Measurements from ENCODE around the gene RNF215.
"Not testable (repeated sequence)": the region's sequence is repeated elsewhere in the genome, so short reads cannot be mapped to it uniquely, and the experiment has no call there.

Gene RNF215

DNA sequence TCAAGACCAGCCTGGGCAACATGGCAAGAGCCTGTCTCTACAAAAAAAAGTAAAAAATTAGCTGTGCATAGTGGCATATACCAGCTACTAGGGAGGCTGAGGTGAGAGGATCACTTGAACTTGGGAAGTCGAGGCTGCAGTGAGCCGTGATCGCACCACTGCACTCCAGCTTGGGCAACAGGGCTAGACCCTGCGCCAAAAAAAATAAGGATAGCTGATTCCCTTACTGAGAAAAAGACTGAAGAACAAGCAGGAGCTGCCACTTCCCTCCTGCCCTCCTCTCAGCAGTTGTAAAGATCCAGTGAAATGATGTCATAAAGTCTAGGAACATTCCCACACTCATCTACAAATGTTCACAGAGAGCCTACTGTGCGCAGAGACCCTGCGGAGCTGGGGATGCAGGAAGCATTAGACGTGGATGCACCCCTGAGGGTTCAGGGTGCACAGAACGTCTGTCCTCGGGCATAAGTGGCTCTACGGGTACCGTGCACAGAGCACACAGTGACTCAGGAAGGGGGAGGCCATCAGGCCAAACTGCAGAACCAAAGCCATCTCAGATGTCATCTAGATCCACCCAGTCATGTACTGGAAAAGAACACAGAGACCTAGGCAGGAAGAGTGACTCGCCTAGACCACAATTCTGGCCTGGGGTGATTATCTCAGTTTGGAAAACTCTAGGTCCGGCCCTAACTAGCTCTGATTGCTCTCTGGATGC is 21.3 kb upstream of the RNF215 start:
- H3K4me3 ChIP-seq (ENCODE audit: low read depth, low read length) = no peak overlapping the region
- peak; percentile 72 for DNase-seq (ENCODE audit: low read depth)
- TF ChIP-seq, protein P1, sequence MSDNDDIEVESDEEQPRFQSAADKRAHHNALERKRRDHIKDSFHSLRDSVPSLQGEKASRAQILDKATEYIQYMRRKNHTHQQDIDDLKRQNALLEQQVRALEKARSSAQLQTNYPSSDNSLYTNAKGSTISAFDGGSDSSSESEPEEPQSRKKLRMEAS (IDR thresholded peaks at IDR 0.05; ENCODE audit: low read depth, low read length) = no peak
- TF ChIP-seq MYC (IDR thresholded peaks at IDR 0.05; ENCODE audit: low read depth, low read length) (no peak), POLR2A (IDR thresholded peaks at IDR 0.05; ENCODE audit: extremely low read depth, insufficient read length) (no peak)
- TF ChIP-seq, protein P2, sequence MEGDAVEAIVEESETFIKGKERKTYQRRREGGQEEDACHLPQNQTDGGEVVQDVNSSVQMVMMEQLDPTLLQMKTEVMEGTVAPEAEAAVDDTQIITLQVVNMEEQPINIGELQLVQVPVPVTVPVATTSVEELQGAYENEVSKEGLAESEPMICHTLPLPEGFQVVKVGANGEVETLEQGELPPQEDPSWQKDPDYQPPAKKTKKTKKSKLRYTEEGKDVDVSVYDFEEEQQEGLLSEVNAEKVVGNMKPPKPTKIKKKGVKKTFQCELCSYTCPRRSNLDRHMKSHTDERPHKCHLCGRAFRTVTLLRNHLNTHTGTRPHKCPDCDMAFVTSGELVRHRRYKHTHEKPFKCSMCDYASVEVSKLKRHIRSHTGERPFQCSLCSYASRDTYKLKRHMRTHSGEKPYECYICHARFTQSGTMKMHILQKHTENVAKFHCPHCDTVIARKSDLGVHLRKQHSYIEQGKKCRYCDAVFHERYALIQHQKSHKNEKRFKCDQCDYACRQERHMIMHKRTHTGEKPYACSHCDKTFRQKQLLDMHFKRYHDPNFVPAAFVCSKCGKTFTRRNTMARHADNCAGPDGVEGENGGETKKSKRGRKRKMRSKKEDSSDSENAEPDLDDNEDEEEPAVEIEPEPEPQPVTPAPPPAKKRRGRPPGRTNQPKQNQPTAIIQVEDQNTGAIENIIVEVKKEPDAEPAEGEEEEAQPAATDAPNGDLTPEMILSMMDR (IDR thresholded peaks at IDR 0.05; ENCODE audit: low read depth, low read length) = no peak

DNA sequence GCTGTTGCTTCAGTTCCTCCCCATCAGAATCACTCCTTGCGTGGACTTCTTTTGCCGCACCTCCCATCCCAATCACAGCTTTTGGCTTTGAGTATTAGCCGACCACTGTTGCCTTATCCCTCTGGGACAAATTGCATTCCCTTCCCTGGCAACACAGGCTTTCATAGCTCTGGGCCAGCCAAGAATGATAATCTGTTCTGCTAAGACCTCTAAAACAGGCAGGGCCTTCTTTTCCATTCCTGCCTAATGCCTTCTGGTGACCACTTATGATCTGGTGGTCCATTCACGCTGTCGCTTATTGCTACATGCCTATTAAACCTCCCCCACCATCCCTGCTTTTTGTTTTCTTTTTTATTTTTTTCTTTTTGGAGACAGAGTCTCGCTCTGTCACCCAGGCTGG is 19.2 kb upstream of the RNF215 start:
- H3K4me3 ChIP-seq (ENCODE audit: low read depth, low read length) = no peak overlapping the region
- TF ChIP-seq, protein P1 (IDR thresholded peaks at IDR 0.05; ENCODE audit: low read depth, low read length) = no peak
- TF ChIP-seq MYC (IDR thresholded peaks at IDR 0.05; ENCODE audit: low read depth, low read length) (no peak), POLR2A (IDR thresholded peaks at IDR 0.05; ENCODE audit: extremely low read depth, insufficient read length) (no peak)
- TF ChIP-seq, protein P2 (IDR thresholded peaks at IDR 0.05; ENCODE audit: low read depth, low read length) = no peak

DNA sequence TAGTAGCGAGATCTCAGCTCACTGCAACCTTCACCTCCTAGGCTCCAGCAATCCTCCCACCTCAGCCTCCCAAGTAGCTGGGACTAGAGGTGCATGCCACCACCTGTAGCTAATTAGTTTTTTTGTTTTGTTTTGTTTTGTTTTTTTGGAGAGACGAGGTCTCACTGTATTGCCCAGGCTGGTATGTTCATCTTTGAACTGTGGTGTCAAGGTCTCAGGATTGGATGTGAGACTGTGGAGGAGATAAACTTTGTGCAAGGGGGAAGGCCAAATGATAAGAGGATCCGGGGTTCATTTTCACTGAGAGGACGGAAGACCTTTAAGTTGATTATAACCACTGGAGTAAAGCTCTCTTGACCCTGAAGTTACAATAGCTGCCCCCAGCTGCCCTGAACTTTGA is 18.5 kb upstream of the RNF215 start:
- no peak for DNase-seq (ENCODE audit: low read depth)
- no peak for TF ChIP-seq POLR2A (IDR thresholded peaks at IDR 0.05; ENCODE audit: extremely low read depth, insufficient read length)
- TF ChIP-seq MYC (IDR thresholded peaks at IDR 0.05; ENCODE audit: low read depth, low read length) = no peak
- TF ChIP-seq, protein P1 (IDR thresholded peaks at IDR 0.05; ENCODE audit: low read depth, low read length) = no peak
- TF ChIP-seq, protein P2 (IDR thresholded peaks at IDR 0.05; ENCODE audit: low read depth, low read length) = no peak
- H3K4me3 ChIP-seq (ENCODE audit: low read depth, low read length) = no peak overlapping the region

More for the DNA sequence above, 19.2 kb upstream of the RNF215 start:
- no peak for DNase-seq (ENCODE audit: low read depth)

DNA sequence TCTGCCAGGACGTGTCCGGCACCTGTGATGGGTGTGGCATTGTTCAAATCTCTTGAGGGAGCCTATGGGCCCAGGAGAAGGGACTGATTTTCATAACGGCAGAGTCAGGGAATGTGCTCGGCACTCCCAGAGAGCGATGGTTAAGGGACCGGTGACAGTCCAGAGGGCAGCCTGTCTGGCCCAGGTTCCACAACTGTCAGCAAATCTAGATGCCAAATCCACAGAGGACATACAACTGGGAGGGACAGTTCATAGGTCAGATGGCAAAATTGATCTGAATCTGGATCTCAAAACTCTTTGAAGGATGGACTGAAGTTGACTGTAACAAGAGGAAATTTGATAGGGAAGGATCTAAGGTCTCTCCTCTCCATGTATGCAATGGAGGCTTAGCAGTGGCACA is 17.1 kb upstream of the RNF215 start:
- H3K4me3 ChIP-seq (ENCODE audit: low read depth, low read length) = no peak overlapping the region
- DNase-seq (ENCODE audit: low read depth) = no peak

DNA sequence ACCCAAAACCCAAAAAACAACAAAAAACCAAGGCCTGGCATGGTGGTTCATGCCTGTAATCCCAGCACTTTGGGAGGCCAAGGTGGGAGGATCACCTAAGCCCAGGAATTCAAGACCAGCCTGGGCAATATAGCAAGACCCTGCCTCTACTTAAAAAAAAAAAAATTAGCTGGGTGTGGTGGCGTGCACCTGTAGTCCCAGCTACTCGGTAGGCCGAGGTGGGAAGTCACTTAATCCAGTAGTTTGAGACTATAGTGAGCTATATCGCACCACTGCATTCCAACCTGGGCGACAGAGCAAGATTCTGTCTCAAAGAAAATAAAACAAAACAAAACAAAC is 15.5 kb upstream of the RNF215 start:
- not testable (repeated sequence) for DNase-seq (ENCODE audit: low read depth)

More for the DNA sequence above, 17.1 kb upstream of the RNF215 start:
- no peak for TF ChIP-seq MYC (IDR thresholded peaks at IDR 0.05; ENCODE audit: low read depth, low read length)
- TF ChIP-seq POLR2A (IDR thresholded peaks at IDR 0.05; ENCODE audit: extremely low read depth, insufficient read length) = no peak
- TF ChIP-seq, protein P1 (IDR thresholded peaks at IDR 0.05; ENCODE audit: low read depth, low read length) = no peak
- TF ChIP-seq, protein P2 (IDR thresholded peaks at IDR 0.05; ENCODE audit: low read depth, low read length) = no peak

DNA sequence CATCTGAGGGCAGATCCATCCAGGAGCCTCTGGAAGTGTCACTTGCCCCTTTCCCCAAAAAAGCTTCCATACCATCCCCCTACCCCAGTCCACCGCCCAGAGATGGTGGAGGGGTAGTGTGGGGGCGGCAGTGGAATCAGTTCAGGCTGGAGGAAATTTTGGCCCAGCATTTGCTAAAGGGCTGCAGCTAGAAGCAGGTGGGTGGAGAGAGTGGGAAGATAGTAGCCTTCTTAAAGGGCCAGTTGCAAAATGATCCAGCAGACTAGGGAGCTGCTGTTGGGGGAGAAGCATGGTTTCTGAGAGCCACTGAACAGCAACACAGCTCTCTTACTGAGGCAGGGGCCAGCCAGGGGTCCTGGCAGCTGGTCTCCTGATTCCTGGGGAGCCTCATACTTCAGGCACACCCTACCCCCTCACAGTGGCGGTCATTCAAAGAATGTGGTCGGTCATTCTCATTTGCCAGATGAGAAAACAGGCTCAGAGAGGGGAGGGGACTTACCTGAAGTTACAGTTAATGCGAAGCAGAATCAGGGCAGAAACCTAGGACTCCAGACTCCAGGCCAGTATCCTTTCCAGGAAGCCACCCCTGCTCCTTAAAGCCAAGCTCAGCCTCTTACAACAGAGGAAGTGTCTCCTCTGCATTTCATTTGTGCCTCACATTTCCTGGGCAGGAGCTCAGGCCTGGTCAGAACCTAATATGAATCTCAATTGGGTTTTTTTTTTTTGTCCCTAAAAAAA is 15.0 kb upstream of the RNF215 start:
- TF ChIP-seq, protein P2 (IDR thresholded peaks at IDR 0.05; ENCODE audit: low read depth, low read length) = no peak
- TF ChIP-seq, protein P1 (IDR thresholded peaks at IDR 0.05; ENCODE audit: low read depth, low read length) = no peak
- TF ChIP-seq POLR2A (IDR thresholded peaks at IDR 0.05; ENCODE audit: extremely low read depth, insufficient read length) = no peak
- TF ChIP-seq MYC (IDR thresholded peaks at IDR 0.05; ENCODE audit: low read depth, low read length) = no peak
- no peak for DNase-seq (ENCODE audit: low read depth)
- H3K4me3 ChIP-seq (ENCODE audit: low read depth, low read length) = no peak overlapping the region

More for the DNA sequence above, 15.5 kb upstream of the RNF215 start:
- not testable (repeated sequence) for H3K4me3 ChIP-seq (ENCODE audit: low read depth, low read length)

DNA sequence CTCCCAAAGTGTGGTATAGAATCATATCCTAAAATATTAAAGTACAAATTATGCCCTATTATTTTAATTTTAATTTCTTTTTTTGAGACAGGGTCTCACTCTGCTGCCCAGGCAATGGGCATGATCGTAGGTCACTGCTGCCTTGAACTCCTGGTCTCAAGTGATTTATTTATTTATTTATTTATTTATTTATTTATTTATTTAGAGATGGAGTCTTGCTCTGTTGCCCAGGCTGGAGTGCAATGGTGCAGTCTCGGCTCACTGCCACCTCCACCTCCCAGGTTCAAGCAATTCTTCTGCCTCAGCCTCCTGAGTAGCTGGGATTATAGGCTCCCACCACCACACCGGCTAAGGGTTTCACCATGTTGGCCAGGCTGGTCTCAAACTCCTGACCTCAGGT is 13.8 kb upstream of the RNF215 start:
- not testable (repeated sequence) for H3K4me3 ChIP-seq (ENCODE audit: low read depth, low read length); DNase-seq (ENCODE audit: low read depth)
